Inflammatory macrophage (primary cell): ENCODE data around the gene RGS1.

ENCODE experiments used
- DNase-seq, 2 donors: peaks; one replicate each; pipeline ENCODE4 v3.0.0-alpha.2; 2020 to 2022

The RGS1 gene

DNA sequence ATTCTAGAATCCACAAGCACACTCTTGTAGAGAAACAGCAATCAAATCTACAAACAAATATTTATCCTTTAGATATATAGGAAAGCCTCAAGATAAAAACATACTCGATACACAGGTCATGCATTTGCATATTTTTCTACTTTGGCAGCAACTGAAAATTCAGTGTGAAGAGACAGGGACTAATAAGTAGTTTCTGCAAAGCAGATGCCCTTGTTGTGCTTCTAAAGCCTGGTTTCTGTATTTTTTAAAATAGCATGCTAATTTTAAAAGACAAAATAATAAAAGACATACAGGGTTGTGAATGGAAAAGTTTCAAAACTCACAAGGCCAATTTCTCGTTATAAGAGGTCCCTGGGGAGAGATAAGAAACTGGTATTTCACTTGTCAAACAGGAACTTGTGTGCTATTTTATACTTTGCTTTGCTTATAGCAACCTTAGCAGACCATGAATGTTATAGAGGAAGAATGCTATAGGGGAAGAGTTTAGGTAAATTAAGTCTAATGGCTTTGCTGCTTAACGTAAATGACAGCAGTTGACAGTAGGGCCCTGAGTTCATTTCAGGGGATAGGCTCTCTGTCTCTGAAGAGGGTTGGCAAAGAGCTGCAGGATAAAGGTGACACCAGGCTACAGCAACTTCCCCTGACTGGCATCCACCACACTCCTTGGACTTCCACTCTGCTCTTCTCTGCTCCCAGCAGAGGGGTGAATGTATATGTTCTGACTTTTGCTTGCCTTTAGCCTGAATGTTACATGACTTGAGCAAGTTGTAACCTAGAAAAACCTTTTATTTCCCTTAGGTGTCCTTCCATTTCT is 51.0 kb downstream of the RGS1 start:
- no peak for DNase-seq

DNA sequence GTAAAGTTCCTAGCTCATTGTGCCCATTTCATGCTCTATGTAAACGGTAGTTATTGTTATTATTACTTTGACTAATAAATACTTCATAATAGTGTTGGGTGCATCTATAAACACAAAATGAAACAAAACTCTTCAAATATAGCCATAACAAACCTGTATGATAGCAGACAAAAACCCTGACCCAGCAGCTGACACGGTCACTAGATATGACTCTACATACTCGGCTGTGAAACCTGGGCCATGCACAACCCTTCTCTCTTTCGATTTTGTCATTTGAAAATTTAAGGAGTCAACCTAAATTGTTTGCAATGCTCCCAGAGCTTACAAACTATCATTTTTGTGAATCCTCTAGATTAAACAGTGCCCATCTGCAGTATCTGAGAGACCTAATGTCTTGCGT is 52.3 kb downstream of the RGS1 start:
- no peak for DNase-seq

DNA sequence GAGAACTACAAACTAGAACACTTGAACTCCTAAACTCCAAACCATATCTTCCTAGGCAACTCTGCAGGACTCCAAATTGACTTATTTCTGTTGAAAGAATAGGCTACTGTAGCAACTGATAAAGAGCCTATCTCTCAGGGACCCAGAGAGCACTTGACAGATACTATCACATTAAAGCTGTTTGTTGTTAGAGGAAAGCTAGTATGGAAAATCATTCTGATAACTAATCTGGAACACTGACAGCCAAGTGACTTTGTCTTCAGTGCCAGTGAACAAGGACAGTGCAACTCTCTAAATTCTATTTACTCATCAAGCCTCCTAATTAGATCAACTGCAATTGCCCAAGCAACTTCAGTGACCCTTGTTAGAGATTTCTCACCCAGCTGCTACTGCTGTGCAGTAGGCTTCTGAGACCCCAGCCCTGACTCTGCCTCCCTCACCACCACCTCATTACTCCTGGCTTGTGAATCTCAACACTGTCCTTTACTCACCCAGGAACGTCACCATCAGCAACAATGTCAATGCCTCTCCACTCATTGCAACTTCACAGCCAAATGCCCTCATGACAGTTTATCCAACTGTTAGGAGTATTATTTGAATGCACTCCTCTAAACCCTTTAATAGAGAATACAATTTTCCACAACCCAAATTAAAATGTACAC is 53.0 kb downstream of the RGS1 start:
- DNase-seq, result no peak

DNA sequence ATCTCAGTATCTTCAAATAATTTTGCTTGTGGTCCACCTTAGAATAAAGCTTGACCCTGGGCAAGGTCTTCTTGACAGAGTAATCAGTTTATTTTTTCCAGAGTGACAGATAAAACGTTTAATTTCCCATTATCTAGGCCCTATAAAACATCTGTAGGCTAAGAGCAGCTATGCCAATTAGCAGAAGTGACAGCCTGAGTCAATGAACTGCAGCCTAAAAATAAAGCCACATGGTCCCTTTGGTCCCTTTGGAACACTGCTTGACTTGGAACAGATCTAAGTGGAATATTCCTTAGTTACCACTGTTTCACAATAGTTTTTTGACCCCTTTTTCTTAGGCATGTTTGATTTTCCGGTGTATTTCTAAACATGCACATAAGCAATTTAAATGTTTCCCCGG is 54.0 kb downstream of the RGS1 start:
- no peak for DNase-seq
